H9 (cell line): ENCODE measurements around the gene HSPA12A. TPM values are rescaled to one million over a fixed set of nuclear protein-coding genes. Genes with fewer than 3 reads are reported as not detected.

Source experiments
- DNase-seq: peaks from one replicate; pipeline ENCODE4 v3.0.0-alpha.2; 2017
- H2AFZ ChIP-seq: one replicate; pipeline ENCODE4 v1.6.1; 2013; ENCODE audit warnings: mild to moderate bottlenecking, low read length, control low read depth, moderate library complexity
- H2AK5ac ChIP-seq: 2 replicates; pipeline ENCODE4 v1.6.1; 2013; ENCODE audit warnings: low read length, control low read depth, mixed read lengths; ENCODE audit not compliant: insufficient read length
- H2BK120ac ChIP-seq: one replicate; pipeline ENCODE4 v1.6.1; 2013; ENCODE audit warnings: low read depth, mild to moderate bottlenecking, low read length, control low read depth, inconsistent platforms; ENCODE audit not compliant: poor library complexity, severe bottlenecking
- H2BK12ac ChIP-seq: 2 replicates; pipeline ENCODE4 v1.6.1; 2013; ENCODE audit warnings: low read length, control low read depth, mixed read lengths, low read depth; ENCODE audit not compliant: insufficient read length
- H2BK15ac ChIP-seq: 2 replicates; pipeline ENCODE4 v1.6.1; 2013; ENCODE audit warnings: low read depth, low read length, control low read depth
- H2BK20ac ChIP-seq: one replicate; pipeline ENCODE4 v1.6.1; 2013; ENCODE audit warnings: low read depth, mild to moderate bottlenecking, low read length, control low read depth, inconsistent platforms; ENCODE audit not compliant: poor library complexity, severe bottlenecking
- H2BK5ac ChIP-seq: 2 replicates; pipeline ENCODE4 v1.6.1; 2013; ENCODE audit warnings: low read length, control low read depth, mixed read lengths; ENCODE audit not compliant: insufficient read length
- H3K14ac ChIP-seq: 2 replicates; pipeline ENCODE4 v1.6.1; 2013; ENCODE audit warnings: low read length, control low read depth; ENCODE audit not compliant: insufficient read depth
- H3K18ac ChIP-seq: 2 replicates; pipeline ENCODE4 v1.6.1; 2013; ENCODE audit warnings: low read depth, mild to moderate bottlenecking, mixed read lengths, low read length, control low read depth; ENCODE audit not compliant: insufficient read length
- H3K23ac ChIP-seq: 2 replicates; pipeline ENCODE4 v1.6.1; 2013; ENCODE audit warnings: low read length, control low read depth, mixed read lengths, low read depth; ENCODE audit not compliant: insufficient read length
- H3K23me2 ChIP-seq: 2 replicates; pipeline ENCODE4 v1.6.1; 2013; ENCODE audit warnings: low read depth, mild to moderate bottlenecking, mixed read lengths, low read length, control low read depth; ENCODE audit not compliant: insufficient read length, poor library complexity, severe bottlenecking
- H3K27ac ChIP-seq: 2 replicates; pipeline ENCODE4 v1.5.1; 2013; ENCODE audit warnings: low read length, control low read depth, mixed read lengths, low read depth; ENCODE audit not compliant: insufficient read length
- H3K27me3 ChIP-seq: 2 replicates; pipeline ENCODE4 v1.6.1; 2013; ENCODE audit warnings: low read length, control low read depth, inconsistent platforms; ENCODE audit not compliant: insufficient read depth
- H3K4ac ChIP-seq: 2 replicates; pipeline ENCODE4 v1.6.1; 2013; ENCODE audit warnings: low read depth, mild to moderate bottlenecking, control low read depth, inconsistent platforms, low read length, moderate library complexity
- H3K4me1 ChIP-seq: 2 replicates; pipeline ENCODE4 v1.6.1; 2013; ENCODE audit warnings: low read length, control low read depth, inconsistent platforms; ENCODE audit not compliant: insufficient read depth
- H3K4me2 ChIP-seq: 2 replicates; pipeline ENCODE4 v1.6.1; 2013; ENCODE audit warnings: low read length, control low read depth, mixed read lengths; ENCODE audit not compliant: insufficient read length, insufficient read depth
- H3K56ac ChIP-seq: 2 replicates; pipeline ENCODE4 v1.6.1; 2013; ENCODE audit warnings: low read depth, mild to moderate bottlenecking, mixed read lengths, low read length, control low read depth; ENCODE audit not compliant: insufficient read length
- H3K79me1 ChIP-seq: 2 replicates; pipeline ENCODE4 v1.6.1; 2013; ENCODE audit warnings: low read depth, mild to moderate bottlenecking, moderate library complexity, low read length, control low read depth, inconsistent platforms; ENCODE audit not compliant: insufficient read depth, poor library complexity, severe bottlenecking
- H3K79me2 ChIP-seq: 2 replicates; pipeline ENCODE4 v1.6.1; 2013; ENCODE audit warnings: low read length, control low read depth, inconsistent platforms; ENCODE audit not compliant: insufficient read depth
- H3K9ac ChIP-seq: 2 replicates; pipeline ENCODE4 v1.6.1; 2013; ENCODE audit warnings: low read length, control low read depth, mixed read lengths; ENCODE audit not compliant: insufficient read length; ENCODE audit errors: extremely low read depth
- H3K9me3 ChIP-seq: one replicate; pipeline ENCODE4 v1.6.1; 2013; ENCODE audit warnings: low read depth, low read length, inconsistent platforms; ENCODE audit not compliant: control insufficient read depth
- H3T11ph ChIP-seq: one replicate; pipeline ENCODE4 v1.6.1; 2013; ENCODE audit warnings: mild to moderate bottlenecking, low read length, control low read depth, inconsistent platforms
- H4K20me1 ChIP-seq: one replicate; pipeline ENCODE4 v1.6.1; 2013; ENCODE audit not compliant: control insufficient read depth, insufficient read length, insufficient read depth
- H4K5ac ChIP-seq: 2 replicates; pipeline ENCODE4 v1.6.1; 2013; ENCODE audit warnings: low read depth, mild to moderate bottlenecking, mixed read lengths, low read length, control low read depth; ENCODE audit not compliant: insufficient read length
- H4K8ac ChIP-seq: replicated peaks from 2 replicates; pipeline ENCODE4 v1.6.1; 2013; ENCODE audit warnings: low read length, control low read depth, mixed read lengths, low read depth; ENCODE audit not compliant: insufficient read length
- H4K91ac ChIP-seq: 2 replicates; pipeline ENCODE4 v1.6.1; 2013; ENCODE audit warnings: low read depth, mild to moderate bottlenecking, moderate library complexity, mixed read lengths, low read length, control low read depth; ENCODE audit not compliant: insufficient read length
- H3K27ac Mint-ChIP-seq, 3 experiments: 2 replicates in 2 of 3; 3 replicates in 1 of 3; pipeline ENCODE4 v1.8.0; 2020 to 2021; ENCODE audit warnings: mixed read lengths in 3 of 3, mild to moderate bottlenecking in 1 of 3, moderate library complexity in 1 of 3
- H3K27me3 Mint-ChIP-seq: 2 replicates; pipeline ENCODE4 v1.8.0; 2021; ENCODE audit warnings: low read depth, mild to moderate bottlenecking, moderate library complexity, mixed read lengths
- H3K36me3 Mint-ChIP-seq, 3 experiments: 2 replicates in 2 of 3; 3 replicates in 1 of 3; pipeline ENCODE4 v1.8.0; 2020 to 2021; ENCODE audit warnings: low read depth in 3 of 3, mixed read lengths in 3 of 3; ENCODE audit not compliant: insufficient read depth in 1 of 3
- H3K4me1 Mint-ChIP-seq, 2 experiments: 2 replicates each; pipeline ENCODE4 v1.8.0; 2020; ENCODE audit warnings: mixed read lengths in 2 of 2
- H3K4me3 Mint-ChIP-seq, 2 experiments: 2 replicates in 1 of 2; 3 replicates in 1 of 2; pipeline ENCODE4 v1.8.0; 2020 to 2021; ENCODE audit warnings: mild to moderate bottlenecking in 2 of 2, mixed read lengths in 2 of 2, moderate library complexity in 1 of 2
- H3K9me3 Mint-ChIP-seq, 2 experiments: 2 replicates in 1 of 2; 3 replicates in 1 of 2; pipeline ENCODE4 v1.8.0; 2020; ENCODE audit warnings: mild to moderate bottlenecking in 2 of 2, mixed read lengths in 2 of 2, moderate library complexity in 1 of 2
- CTCF ChIP-seq: fragments of 200-600 bp; sonication (generic); conservative IDR thresholded peaks from 3 replicates; pipeline ENCODE4 v1.8.0; 2021; ENCODE audit warnings: antibody characterized with exemption, mild to moderate bottlenecking
- WGBS: extraction: QIAGEN DNeasy Blood & Tissue Kit; methylation state at CpG from one replicate; pipeline ENCODE4 v1.1.7; 2013; ENCODE audit warnings: missing lambda C conversion rate, low lambda C conversion rate, mixed read lengths; ENCODE audit not compliant: insufficient read length; ENCODE audit errors: extremely low coverage; 5-methylcytosine and 5-hydroxymethylcytosine counted together
- total RNA-seq: library from RNA; stranded (reverse); gene quantifications from 2 replicates; pipeline ENCODE4 v1.2.1, GENCODE V29; 2021

Gene HSPA12A
- total RNA-seq, 1 experiment from 2014 or later = 3.2 TPM

GRCh38 chr10:116676633-116677032 lies 65.7 kb downstream of the HSPA12A start:
- Mint-ChIP-seq H3K27ac (no peak overlapping the region), H3K4me3 (no peak overlapping the region), H3K4me1 (peaks cover 8 to 9% of the 10 kb centered on the region in 2 experiments), H3K9me3 (no peaks in the 10 kb centered on the region), H3K36me3 (no peaks in the 10 kb centered on the region), H3K27me3 (peaks cover 9% of the 10 kb centered on the region)
- Histone ChIP-seq H2AK5ac (no peak overlapping the region), H2AFZ (no peak overlapping the region), H3K79me2 (no peaks in the 10 kb centered on the region), H3K14ac (no peak overlapping the region), H3K27ac (no peak overlapping the region), H3K23ac (no peak overlapping the region), H3K27me3 (no peaks in the 10 kb centered on the region), H3K4me1 (no peaks in the 10 kb centered on the region), H2BK15ac (no peak overlapping the region), H3K9ac (no peak overlapping the region), H3K79me1 (no peaks in the 10 kb centered on the region), H3T11ph (no peak overlapping the region), H3K56ac (no peak overlapping the region), H4K20me1 (no peaks in the 10 kb centered on the region), H2BK20ac (no peak overlapping the region), H4K91ac (no peak overlapping the region), H3K9me3 (no peaks in the 10 kb centered on the region), H3K23me2 (no peaks in the 10 kb centered on the region), H4K5ac (no peak overlapping the region), H2BK120ac (no peak overlapping the region), H3K18ac (no peak overlapping the region), H2BK5ac (no peak overlapping the region), H3K4ac (no peak overlapping the region), H4K8ac (no peak overlapping the region), H3K4me2 (no peak overlapping the region), H2BK12ac (no peak overlapping the region)
- TF ChIP-seq CTCF = no peak
- DNase-seq = no peak
- WGBS = no CpG with 5 or more reads among the region's 8 CpGs
